ENCODE data around the gene PFN2.

- no peak for TF ChIP-seq CTCF (IDR thresholded peaks at IDR 0.05; ENCODE audit: insufficient read depth, low read length, poor library complexity, severe bottlenecking)
- no peak for TF ChIP-seq EZH2phosphoT487 (conservative IDR thresholded peaks at IDR 0.05; ENCODE audit: low read length)
Observed at GRCh38 chr3:150014782-150015181, 44.1 kb upstream of the PFN2 start.

Data from SU-DHL-6 (cell line).